ENCODE results near the gene SLC9A5. TPM values are rescaled to one million over a fixed set of nuclear protein-coding genes. Genes with fewer than 3 reads are reported as not detected.

SLC9A5 gene
- total RNA-seq, 2 donors from 2014 or later = 0.61 to 1.3 TPM

GRCh38 chr16:67271446-67271845, 22.7 kb downstream of the SLC9A5 start:
- no peak for DNase-seq

DNA sequence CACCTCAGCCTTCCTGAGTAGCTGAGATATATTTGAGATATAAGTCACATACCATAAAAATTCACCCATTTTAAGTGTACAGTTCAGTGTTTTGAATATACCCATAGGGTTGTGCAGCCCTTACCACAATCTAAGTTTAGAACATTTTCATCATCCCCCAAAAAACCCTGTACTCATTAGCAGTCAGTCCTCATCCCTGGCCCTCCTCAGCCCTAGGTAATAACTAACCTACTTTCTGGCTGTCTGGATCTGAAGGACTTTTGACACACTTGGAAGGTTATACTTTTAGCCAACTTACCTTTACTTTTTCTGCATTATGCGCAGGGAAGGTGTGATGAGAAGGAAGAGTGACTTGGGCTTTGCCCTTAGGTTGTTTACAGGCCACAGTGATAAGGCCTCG, 26.5 kb downstream of the SLC9A5 start:
- no peak for DNase-seq
- intact Hi-C loops (cut with DNase I, micrococcal nuclease) = no loop called here
- no peak for ATAC-seq

More at GRCh38 chr16:67271446-67271845, 22.7 kb downstream of the SLC9A5 start:
- intact Hi-C loops (cut with DNase I, micrococcal nuclease) = no loop called here
- ATAC-seq = no peak

DNA sequence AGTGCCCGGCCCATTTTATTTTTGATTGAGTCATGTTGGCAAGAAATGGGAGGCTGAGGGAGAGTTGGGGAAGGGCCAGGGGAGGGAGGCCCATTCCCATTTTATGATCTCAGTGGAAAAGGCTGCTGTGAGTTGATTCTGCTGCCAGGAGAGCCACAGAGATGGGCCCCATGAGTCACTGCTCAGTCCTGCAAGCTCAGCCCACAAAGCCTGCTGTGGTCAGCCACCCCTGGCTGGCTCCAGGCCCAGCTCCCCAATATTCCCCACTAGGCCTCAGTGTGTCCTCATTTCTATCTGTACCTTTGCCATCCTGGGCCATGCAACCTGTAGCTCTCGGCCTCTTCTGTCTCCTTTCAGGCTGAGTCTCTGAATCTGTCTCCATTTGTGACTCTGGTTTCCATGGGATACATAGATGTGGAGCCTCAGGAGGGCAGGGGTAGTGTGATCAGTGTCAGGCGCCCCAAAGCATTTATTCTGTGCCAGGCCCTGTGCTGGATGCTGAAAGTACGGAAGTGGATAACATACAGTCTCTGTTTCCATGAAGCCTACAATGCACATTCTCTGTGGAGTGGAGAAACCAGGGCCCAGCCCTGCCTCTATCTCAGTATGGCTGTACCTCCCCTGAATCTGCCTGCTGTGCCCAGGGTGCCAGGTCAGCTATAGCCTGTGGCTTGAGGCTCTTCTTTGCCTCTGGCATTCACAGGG, 28.7 kb downstream of the SLC9A5 start:
- no peak for ATAC-seq
- peak in 1 of 2 donors; percentile 41 for DNase-seq
- intact Hi-C loops (cut with DNase I, micrococcal nuclease) = no loop called here

DNA sequence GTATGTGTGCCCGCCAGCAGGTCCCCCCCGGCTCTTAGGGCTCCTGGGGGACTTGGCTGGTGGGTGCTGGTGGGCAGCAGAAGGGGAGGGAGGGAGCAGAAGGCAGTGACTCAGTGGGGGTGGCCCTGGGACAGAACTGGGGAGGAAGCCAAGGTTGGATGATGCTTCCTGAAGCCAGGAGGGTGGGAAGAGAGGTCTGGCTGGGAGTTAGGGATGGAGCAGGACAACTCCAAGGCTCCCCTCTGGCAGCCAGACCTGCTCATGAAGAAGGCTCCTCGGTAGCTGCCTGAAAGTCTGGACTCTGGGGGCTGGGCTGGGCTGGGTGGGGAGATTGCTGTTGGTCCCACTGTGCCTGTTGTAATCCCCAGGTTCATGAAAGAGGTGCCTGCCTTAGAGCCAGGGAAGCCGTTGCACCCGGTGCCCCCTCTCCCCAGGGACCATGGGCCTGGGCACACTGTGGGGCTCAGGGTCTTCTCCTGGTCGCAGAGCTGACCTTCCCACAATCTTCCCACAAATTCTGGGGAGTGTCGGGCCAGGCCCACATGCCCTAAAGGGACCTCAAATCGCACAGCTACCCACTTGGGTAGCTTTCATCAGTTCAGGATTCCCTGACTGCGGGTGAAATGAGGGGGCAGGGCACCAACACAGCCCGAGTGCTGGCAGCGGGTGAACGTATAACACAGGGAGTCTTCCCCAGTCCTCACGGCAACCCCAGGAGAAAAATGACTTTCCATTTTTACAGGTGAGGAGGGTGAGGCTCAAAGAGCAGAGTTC, 29.4 kb downstream of the SLC9A5 start:
- DNase-seq (no peak), ATAC-seq (peak; percentile 49)

GRCh38 chr16:67278773-67279295, 30.1 kb downstream of the SLC9A5 start:
- ATAC-seq (peak; percentile 52), DNase-seq (peak; percentile 50 to 65)
- intact Hi-C loops (cut with DNase I, micrococcal nuclease) = no loop called here

More for the DNA sequence above, 29.4 kb downstream of the SLC9A5 start:
- intact Hi-C loops (cut with DNase I, micrococcal nuclease) = no loop called here

DNA sequence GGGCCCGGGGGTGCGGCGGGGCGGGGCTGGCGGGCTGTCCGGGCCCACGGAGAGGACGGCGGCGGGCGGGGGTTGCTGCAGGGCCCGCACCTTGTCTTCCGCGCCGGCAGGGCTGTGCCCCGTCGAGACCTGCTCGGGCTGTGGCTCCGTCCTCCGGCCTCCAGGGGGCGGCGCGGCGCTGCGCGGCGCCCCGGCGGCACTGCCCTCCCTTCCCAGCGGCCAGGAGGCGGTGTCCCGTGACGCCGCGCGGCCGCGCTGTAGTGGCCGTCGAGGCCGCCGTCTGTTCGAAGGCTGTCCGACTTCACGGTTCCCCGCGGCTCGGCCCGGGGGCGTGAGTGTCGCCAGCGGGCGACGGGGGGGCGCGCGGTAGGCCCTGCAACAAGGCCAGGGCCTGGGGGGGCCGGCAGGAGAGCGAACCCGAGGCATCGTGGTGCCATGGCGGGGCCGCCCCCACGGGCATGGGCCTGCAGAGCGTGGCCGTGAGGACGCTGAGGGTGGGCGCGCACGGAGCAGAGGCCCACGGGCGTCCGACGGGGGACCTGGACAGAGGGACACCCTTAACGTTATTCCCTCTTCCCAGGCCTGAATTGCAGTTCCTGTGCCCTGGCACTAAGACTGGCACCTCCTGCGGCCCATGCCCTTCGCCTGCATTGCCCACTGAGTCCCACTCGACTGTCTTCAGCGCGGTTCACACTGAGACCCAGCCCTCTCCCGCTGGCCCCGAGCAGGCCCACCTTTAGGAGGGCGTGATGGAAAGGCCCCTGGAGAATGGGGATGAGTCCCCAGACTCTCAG, 30.7 kb downstream of the SLC9A5 start, which contains the start of gene PLEKHG4:
PLEKHG4 (plus strand) TSS at position 237 of the 794 bp plus-strand sequence; CDS start at position 750, 513 bp downstream.
- ATAC-seq = peak; percentile 94
- peak; percentile 67 to 84 for DNase-seq
- intact Hi-C loops (cut with DNase I, micrococcal nuclease) = no loop called here

- intact Hi-C loops (cut with DNase I, micrococcal nuclease) = no loop called here
- DNase-seq (no peak), ATAC-seq (no peak)
Measured at GRCh38 chr16:67280090-67281015, 31.6 kb downstream of the SLC9A5 start.

GRCh38 chr16:67281536-67282446, 33.0 kb downstream of the SLC9A5 start:
- ATAC-seq (no peak), DNase-seq (no peak)
- intact Hi-C loops (cut with DNase I, micrococcal nuclease) = no loop called here

DNA sequence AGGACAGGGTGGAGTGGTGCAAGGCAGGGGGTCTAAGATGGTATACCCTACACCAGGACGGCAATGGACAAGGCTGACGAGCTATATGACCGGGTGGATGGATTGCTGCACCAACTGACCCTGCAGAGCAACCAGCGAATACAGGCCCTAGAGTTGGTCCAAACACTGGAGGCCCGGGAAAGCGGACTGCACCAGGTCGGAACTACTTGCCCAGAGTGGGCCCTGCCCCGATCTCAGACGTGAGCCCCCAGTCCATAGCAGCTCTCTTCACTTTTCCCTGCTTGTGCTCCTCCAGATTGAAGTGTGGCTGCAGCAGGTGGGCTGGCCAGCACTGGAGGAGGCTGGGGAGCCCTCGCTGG, 33.6 kb downstream of the SLC9A5 start:
- no peak for ATAC-seq
- intact Hi-C loops (cut with DNase I, micrococcal nuclease) = no loop called here
- no peak for DNase-seq

DNA sequence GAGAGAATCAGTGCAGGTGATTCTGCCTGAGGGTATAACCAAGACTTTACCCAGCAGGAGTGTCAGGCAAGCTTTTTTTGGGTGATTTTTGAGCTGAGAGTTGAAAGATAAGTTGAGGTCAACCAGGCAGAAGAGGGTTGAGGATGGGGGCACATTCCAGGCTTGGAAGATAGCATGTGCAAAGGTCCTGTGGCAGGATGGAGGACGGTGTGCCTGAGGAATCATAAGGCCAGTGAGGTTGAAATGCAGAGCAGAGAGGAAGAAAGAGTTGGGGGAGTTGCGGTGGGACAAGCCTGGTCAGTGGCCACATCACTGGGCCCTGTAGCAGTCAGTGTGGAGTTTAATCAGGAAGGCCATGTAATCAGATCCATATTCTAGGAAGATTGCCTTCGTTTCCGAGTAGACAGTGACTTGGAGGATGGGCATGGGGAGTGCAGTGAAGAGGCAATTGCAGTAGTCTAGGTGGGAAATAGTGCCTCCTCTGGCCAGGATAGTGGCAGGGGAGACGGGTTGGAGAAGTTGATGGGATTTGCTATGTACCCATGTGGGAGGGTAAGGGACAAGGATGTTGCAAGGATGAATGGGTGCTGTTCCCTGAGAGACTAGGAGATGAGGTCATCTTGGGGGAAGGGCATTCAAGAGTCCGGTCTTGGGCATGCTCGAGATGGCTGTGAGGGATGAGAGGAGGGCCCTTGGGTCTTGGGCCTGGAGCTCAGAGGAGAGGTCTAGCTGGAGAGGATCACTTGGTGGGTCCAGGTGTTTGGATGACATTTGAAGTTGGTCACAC, 34.5 kb downstream of the SLC9A5 start:
- intact Hi-C loops (cut with DNase I, micrococcal nuclease) = no loop called here
- no peak for ATAC-seq
- DNase-seq = no peak

- intact Hi-C loops (cut with DNase I, micrococcal nuclease) = no loop called here
- ATAC-seq (no peak), DNase-seq (no peak)
Measured at GRCh38 chr16:67283826-67284555, 35.2 kb downstream of the SLC9A5 start.

- peak in 1 of 2 donors; percentile 53 for DNase-seq
- intact Hi-C loops (cut with DNase I, micrococcal nuclease) = no loop called here
- peak; percentile 89 for ATAC-seq
Measured at GRCh38 chr16:67284699-67285646, 36.2 kb downstream of the SLC9A5 start.

DNA sequence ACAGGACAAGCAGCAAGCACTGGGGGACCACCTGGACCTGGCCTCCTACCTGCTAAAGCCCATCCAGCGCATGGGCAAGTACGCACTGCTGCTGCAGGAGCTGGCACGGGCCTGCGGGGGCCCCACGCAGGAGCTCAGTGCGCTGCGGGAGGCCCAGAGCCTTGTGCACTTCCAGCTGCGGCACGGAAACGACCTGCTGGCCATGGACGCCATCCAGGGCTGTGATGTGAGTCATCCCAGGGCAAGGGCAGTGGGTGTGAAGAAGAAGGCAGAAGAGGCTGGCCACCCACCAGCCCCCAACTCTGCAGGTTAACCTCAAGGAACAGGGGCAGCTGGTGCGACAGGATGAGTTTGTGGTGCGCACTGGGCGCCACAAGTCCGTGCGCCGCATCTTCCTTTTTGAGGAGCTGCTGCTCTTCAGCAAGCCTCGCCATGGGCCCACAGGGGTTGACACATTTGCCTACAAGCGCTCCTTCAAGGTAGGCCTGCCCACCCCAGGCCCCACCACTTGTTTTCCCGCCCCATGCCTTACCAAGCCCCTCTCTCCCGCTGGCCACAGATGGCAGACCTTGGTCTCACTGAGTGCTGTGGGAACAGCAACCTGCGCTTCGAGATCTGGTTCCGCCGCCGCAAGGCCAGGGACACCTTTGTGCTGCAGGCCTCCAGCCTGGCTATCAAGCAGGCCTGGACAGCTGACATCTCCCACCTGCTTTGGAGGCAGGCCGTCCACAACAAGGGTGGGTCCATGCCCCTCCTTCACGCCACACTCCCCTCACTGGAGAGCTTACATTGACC, 37.9 kb downstream of the SLC9A5 start:
- no peak for ATAC-seq
- intact Hi-C loops (cut with DNase I, micrococcal nuclease) = no loop called here
- DNase-seq = no peak

DNA sequence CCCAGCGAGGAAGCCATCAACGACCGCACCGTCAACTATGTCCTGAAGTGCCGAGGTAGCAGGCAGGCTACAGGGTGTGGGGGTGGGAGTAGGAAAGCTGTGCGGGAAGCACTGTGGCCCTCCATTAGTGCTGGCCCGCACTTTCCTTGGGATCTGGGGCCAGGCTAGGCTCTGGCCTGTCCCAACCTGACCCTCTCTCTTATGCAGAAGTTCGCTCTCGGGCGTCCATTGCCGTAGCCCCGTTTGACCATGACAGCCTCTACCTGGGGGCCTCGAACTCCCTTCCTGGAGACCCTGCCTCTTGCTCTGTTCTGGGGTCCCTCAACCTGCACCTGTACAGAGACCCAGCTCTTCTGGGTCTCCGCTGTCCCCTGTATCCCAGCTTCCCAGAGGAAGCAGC, 39.2 kb downstream of the SLC9A5 start:
- DNase-seq (no peak), ATAC-seq (no peak)
- intact Hi-C loops (cut with DNase I, micrococcal nuclease) = no loop called here

All from left colon (tissue), 2 donors.